ENCODE data around the gene PALMD.

DNA sequence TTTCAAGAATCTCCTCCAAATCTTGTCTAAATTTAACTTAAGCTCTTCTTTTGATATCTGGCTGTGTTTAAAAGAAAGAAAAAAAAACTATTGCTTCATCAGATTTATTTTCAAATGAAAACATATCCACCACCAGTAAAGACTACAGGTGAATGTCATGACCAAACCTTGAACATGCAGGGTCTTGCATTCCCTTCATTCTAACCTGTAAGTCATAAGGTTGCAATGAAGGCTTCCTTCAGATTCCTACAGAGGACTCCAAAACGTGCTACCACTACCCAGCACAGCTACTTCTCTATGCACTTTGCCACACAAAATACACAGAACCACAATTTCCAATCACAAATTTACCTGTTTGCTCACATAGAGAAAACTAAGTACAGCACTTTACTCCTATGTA is 94.2 kb downstream of the PALMD start:
- TF ChIP-seq, protein P1, sequence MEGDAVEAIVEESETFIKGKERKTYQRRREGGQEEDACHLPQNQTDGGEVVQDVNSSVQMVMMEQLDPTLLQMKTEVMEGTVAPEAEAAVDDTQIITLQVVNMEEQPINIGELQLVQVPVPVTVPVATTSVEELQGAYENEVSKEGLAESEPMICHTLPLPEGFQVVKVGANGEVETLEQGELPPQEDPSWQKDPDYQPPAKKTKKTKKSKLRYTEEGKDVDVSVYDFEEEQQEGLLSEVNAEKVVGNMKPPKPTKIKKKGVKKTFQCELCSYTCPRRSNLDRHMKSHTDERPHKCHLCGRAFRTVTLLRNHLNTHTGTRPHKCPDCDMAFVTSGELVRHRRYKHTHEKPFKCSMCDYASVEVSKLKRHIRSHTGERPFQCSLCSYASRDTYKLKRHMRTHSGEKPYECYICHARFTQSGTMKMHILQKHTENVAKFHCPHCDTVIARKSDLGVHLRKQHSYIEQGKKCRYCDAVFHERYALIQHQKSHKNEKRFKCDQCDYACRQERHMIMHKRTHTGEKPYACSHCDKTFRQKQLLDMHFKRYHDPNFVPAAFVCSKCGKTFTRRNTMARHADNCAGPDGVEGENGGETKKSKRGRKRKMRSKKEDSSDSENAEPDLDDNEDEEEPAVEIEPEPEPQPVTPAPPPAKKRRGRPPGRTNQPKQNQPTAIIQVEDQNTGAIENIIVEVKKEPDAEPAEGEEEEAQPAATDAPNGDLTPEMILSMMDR (conservative IDR thresholded peaks at IDR 0.05 in 1 of 2, IDR thresholded peaks at IDR 0.05 in 1 of 2; ENCODE audit: extremely low read depth in 1 of 2, insufficient read depth in 1 of 2, low read depth in 1 of 2, low read length in 2 of 2): no peak
- no peak for TF ChIP-seq EZH2 (IDR thresholded peaks at IDR 0.05; ENCODE audit: borderline replicate concordance, low read length)

All from mammary epithelial cell (primary cell).